CD1c-positive myeloid dendritic cell (primary cell): ENCODE results near the gene GARNL3.

Source experiments
- DNase-seq: peaks from one replicate; pipeline ENCODE4 v3.0.0-alpha.2; 2016; ENCODE audit errors: extremely low spot score

The GARNL3 gene

DNA sequence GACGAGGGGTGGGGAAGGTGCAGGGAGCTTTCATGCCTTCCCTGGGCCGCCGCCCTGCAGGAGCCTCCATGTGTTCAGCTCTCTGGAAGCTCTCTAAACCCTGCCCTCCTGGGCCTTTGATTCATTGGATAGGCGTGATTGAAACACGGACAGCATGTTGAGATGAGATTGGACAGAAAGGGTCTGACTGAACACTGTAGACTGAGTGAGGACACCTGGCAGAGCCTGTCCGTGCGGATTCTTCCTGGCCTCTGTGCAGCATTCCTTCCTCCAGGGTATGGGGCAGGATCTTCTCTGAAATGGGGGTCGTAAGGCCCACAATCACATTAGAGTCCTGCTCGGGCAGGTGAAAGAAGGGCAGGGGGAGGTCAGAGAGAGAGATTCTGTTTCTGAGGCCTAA is 173.8 kb downstream of the GARNL3 start:
- DNase-seq, result no peak
